Measurements from ENCODE around the gene PFKM. TPM values are rescaled to one million over a fixed set of nuclear protein-coding genes. Genes with fewer than 3 reads are reported as not detected.

The PFKM gene
- 134 TPM for polyA plus RNA-seq (ENCODE audit: insufficient read length)
- long read RNA-seq, donor 1, transcript PFKM-203 (23 exons, 3,224 nt), result major isoform, 7 of 28 reads
- long read RNA-seq, donor 1, partial matches to known transcripts, result 19 of 28 reads
- long read RNA-seq, donor 1, other reads (novel, unspliced or antisense), result 0 of 28 reads
- long read RNA-seq, donor 2, transcript PFKM-203 (23 exons, 3,224 nt), result major isoform, 6 of 23 reads
- long read RNA-seq, donor 2, partial matches to known transcripts, result 14 of 23 reads
- long read RNA-seq, donor 2, other reads (novel, unspliced or antisense), result 0 of 23 reads
- long read RNA-seq, donor 3, partial matches to known transcripts, result 0 of 7 reads
- long read RNA-seq, donor 3, other reads (novel, unspliced or antisense), result 0 of 7 reads
- long read RNA-seq, donor 4, partial matches to known transcripts, result 10 of 10 reads
- long read RNA-seq, donor 4, other reads (novel, unspliced or antisense), result 0 of 10 reads
- long read RNA-seq, donor 5, transcript PFKM-203 (23 exons, 3,224 nt), result major isoform, 12 of 39 reads
- long read RNA-seq, donor 5, partial matches to known transcripts, result 24 of 39 reads
- long read RNA-seq, donor 5, other reads (novel, unspliced or antisense), result 0 of 39 reads
- long read RNA-seq, donor 6, transcript PFKM-203 (23 exons, 3,224 nt), result major isoform, 6 of 16 reads
- long read RNA-seq, donor 6, partial matches to known transcripts, result 9 of 16 reads
- long read RNA-seq, donor 6, other reads (novel, unspliced or antisense), result 0 of 16 reads
- long read RNA-seq, donor 7, transcript PFKM-203 (23 exons, 3,224 nt), result major isoform, 17 of 34 reads
- long read RNA-seq, donor 7, partial matches to known transcripts, result 17 of 34 reads
- long read RNA-seq, donor 7, other reads (novel, unspliced or antisense), result 0 of 34 reads
- long read RNA-seq, donor 8, partial matches to known transcripts, result 6 of 9 reads
- long read RNA-seq, donor 8, other reads (novel, unspliced or antisense), result 0 of 9 reads

DNA sequence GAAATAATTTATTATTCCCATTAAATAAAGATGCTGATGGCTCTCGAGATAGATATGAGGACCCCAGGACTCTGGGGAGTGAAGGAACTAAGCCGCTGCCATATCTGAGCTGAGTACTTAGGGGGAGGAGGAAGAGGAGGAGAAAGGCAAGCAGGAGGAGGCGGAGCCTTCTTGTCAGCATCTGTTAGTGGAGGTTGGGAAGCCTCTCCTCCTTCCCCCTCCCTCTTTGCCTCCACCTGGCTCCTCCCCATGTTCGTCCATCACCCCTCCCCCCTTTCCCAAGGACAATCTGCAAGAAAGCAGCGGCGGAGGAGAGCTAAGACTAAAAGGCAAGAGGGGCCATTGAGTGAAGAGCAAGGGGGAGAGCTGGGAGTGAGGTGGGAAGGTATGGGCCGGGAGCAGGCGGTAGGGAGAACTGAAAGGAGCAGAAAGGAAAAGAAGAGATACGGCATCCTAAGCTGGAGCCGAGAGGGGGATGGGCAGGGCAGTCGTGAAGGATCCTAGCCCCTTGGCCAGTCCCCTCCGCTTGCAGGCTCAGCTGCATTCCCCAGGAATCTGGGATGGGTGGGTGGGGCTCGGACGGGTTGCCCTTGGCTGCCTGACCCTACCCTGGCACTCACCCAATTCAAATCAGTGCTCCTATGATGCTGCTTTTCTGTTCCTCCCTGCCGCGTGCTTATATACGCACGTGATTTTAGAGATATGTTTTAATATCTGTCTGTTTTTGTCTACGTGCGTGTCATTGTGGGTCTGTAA is at the start of gene PFKM:
Gene PFKM (plus strand): TSS at position 287 of the 756 bp plus-strand sequence. CDS start 3,411 bp downstream, outside the sequence.
- peak; percentile 91 for DNase-seq

GRCh38 chr12:48070033-48070432 is 49.1 kb upstream of the PFKM start:
- DNase-seq, result no peak

GRCh38 chr12:48070731-48071130 is 48.4 kb upstream of the PFKM start:
- no peak for DNase-seq

GRCh38 chr12:48071808-48072207 is 47.4 kb upstream of the PFKM start:
- no peak for DNase-seq

DNA sequence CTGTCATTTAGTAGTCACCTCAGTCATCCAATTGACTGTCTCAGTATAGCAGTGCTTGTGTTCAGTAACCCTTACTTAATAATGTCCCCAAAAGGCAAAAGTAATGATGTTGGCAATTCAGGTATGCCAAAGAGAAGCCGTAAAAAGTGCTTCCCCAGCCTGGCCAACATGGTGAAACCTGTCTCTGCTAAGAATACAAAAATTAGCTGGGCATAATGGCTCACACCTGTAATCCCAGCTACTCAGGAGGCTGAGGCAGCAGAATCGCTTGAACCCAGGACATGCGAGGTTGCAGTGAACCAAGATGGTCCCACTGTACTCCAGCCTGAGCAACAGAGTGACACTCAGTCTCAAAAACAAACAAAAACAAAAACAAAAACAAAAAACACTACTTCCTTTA is 46.9 kb upstream of the PFKM start:
- no peak for DNase-seq

DNA sequence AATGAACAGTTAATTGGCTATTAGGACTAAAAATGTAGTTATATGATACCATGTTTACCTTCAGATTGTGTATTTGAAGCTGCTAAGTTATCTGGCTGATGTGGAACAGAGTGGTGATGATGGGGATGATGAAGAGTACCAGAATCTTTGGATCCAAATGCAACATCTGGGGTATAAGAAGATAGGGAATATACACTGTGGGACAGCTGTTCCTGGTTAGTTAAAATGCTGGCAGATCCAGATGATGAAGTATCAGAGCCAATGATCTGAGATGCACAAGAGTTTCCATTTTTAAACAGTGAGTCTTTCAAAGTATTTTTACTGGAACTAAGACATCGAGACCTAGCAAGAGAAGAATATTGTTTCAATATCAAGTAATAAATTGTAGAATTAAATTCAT is 44.9 kb upstream of the PFKM start:
- DNase-seq, result no peak

DNA sequence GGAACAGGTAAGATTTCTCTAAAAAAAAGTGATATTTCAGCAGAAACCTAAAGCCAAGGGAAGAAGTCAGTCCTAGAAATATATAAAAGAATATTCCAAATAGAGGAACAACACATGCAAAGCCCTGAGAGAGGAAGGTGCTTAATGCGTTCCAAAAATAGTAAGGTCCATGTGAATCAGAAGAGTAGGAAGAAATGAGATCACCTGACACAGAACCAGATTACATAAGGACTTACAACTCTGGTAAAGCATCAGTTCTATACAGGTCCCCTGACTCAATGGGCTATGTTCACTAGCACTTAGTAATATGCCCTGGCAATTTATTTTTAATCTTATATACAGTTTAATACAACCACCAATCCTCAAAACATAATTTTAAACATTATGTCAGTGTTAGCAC is 43.3 kb upstream of the PFKM start:
- DNase-seq, result no peak

GRCh38 chr12:48077111-48077510 is 42.1 kb upstream of the PFKM start:
- DNase-seq, result no peak

GRCh38 chr12:48078901-48079300 is 40.3 kb upstream of the PFKM start:
- no peak for DNase-seq

DNA sequence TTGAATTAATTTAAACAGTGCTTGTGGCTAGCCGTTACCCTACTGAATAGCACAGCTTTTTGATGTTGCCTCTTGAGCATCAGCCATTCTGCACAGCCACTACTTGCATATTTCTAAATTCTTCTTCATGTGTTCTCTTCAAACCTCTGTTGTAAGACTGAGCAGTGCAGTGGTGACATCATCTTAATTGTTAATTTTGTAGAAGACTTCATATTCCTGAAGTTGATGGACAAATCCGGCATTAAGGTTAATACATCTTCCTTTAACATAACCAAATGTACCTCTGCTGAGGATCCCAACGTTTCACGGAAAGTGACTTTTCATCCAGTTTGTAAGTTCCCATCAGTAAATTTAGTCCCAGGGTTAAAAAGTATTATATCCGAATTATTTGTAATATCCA is 38.9 kb upstream of the PFKM start:
- DNase-seq, result no peak

DNA sequence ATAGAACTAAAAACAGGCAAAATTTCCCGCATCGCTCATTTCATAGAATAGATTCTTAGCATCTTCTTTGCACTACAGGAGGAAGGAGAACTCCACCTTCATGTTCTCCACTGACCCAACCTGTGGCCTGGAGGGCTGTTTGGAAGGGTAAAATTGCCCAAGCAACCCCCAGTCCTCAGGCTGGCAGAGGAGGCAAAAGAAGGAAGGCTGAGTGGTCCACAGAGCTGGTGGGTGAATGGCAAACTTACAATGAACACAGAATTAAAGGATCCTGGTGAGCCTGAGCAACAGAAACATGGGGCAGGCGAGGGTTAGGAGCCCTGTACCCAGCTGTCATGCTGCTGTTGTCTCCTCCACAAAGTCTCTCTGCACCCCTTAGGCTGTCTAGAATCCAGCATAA is 38.3 kb upstream of the PFKM start:
- no peak for DNase-seq

GRCh38 chr12:48084066-48084465 is 35.1 kb upstream of the PFKM start:
- DNase-seq, result peak; percentile 24

DNA sequence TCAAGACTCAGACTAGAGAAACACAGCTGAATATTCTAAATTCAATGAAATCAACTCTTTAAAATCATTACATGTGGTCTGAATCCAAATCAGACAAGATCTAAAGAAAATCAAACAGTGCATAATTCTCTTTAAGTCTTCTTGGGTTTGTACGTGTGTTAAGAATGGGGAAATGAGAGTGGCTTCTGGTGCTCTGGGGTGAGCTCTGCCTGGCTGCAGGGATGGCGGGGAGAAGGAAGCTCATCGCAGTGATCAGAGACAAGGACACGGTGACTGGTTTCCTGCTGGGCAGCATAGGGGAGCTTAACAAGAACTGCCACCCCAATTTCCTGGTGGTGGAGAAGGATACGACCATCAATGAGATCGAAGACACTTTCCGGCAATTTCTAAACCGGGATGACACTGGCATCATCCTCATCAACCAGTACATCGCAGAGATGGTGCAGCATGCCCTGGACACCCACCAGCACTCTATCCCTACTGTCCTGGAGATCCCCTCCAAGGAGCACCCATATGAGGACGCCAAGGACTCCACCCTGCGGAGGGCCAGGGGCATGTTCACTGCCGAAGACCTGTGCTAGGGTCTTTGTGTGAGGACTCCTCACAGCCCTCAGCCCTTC is 34.2 kb upstream of the PFKM start:
- DNase-seq, result no peak

- DNase-seq, result no peak
Measured at GRCh38 chr12:48086327-48086726, 32.8 kb upstream of the PFKM start.

GRCh38 chr12:48092611-48093010 is 26.6 kb upstream of the PFKM start:
- no peak for DNase-seq

- DNase-seq, result no peak
Measured at GRCh38 chr12:48104531-48104930, 14.6 kb upstream of the PFKM start.

- DNase-seq, result no peak
Measured at GRCh38 chr12:48105321-48105866, 13.8 kb upstream of the PFKM start.

DNA sequence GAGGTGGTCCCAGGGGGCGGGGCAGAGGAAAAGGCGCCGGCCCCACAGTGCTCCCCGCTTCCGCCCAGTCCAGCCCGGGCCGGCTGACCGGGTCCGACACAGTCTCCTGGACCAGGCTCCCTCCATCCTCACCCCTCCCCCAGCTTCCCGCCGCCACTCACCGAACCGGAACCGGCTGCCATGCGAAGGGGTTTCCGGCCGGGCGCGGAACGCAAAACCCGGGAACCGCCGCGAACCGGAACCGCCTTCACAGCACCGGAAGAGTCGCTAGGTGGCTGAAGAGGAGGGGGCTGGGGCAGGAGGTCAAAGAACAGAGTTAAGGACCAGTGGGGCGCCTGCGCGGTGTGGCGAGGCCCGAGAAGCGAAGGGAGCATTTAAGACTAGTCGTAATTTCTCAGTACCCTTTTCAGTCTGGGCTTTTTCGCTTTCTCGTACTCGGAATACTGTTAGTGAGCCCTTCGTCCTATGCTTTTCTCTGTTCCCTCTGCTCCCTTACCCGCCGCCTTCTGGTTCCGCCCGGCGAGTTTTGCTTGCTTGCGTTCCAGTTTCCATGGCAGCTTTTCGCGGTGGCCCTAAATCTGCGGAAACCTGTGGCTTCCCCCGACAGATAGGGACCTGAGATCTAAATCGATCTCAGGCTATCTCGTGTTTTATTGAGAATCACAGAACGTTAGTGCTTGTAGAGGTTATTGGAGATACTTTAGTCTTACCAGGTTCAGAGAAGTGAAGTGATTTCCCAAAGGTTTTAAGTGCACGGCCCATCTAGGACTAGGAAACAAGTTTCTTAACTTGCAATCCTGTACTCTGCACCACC is 13.1 kb upstream of the PFKM start, which contains the start of gene SENP1:
Gene SENP1 (minus strand): TSS at position 213 of the 814 bp plus-strand sequence. CDS start 4,607 bp downstream, outside the sequence.
- peak; percentile 91 for DNase-seq

DNA sequence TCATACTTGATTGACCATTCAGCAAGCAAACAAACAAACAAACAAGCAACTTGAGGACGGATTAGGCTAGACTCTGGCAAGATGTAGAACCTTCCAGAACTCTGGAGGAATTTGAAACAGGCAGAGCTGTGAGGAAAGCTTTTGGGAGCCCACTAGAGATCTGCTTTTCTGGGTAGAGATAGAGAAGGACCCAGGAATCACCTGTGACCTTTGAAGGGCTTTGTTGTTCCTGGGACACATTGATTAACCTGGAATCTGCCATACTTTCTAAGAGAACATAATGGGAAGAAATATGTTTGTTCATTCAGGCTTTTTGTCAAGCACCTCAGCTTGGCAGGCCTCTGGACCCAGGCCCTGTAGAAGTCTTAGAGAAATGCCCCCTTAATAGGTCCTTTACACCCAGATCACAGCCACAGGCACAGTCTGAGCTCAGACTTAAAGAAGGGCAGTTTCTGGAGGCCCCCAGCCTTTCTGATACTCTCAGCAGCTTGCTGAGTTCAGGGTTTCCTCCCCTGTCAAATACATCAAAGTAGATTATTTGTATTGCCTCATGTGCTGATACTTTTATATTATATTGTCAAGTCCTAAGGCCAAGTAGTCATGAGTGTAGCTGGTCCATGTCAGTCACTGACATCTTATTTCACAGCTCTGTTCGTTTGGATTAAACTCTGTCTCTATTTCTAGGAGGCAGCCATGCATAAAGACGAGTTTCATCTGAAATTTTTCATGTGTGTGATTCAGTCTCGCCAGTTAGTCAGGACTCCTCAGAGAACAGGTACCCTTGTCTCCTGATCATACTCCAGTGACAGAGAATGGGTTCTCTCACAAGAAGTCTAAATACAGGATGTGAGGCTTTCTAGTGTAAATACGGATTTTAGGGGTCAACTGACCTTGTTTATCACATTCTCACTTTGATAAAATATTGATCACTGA is 12.2 kb upstream of the PFKM start:
- no peak for DNase-seq

Measured in left kidney (tissue), 8 donors.